Neuronal stem cell (in vitro differentiated cells): ENCODE results near the gene NKD2.

Source experiments
- DNase-seq: peaks from one replicate; pipeline ENCODE4 v3.0.0-alpha.2; 2013; ENCODE audit warnings: low spot score
- H2AFZ ChIP-seq: one replicate; pipeline ENCODE4 v1.6.1; 2013; ENCODE audit warnings: mild to moderate bottlenecking, low read length, inconsistent platforms
- H2AK5ac ChIP-seq: 2 replicates; pipeline ENCODE4 v1.6.1; 2013; ENCODE audit warnings: low read depth, mild to moderate bottlenecking, inconsistent platforms, low read length, moderate library complexity, mixed read lengths
- H2BK120ac ChIP-seq: 2 replicates; pipeline ENCODE4 v1.6.1; 2013; ENCODE audit warnings: low read depth, mild to moderate bottlenecking, inconsistent platforms, low read length, moderate library complexity, mixed read lengths
- H2BK12ac ChIP-seq: one replicate; pipeline ENCODE4 v1.6.1; 2013; ENCODE audit warnings: low read length, inconsistent platforms
- H2BK15ac ChIP-seq: 2 replicates; pipeline ENCODE4 v1.6.1; 2013; ENCODE audit warnings: mild to moderate bottlenecking, low read length, inconsistent platforms, mixed read lengths
- H2BK5ac ChIP-seq: one replicate; pipeline ENCODE4 v1.6.1; 2013; ENCODE audit warnings: inconsistent platforms, mild to moderate bottlenecking, low read length, moderate library complexity
- H3K14ac ChIP-seq: one replicate; pipeline ENCODE4 v1.6.1; 2013; ENCODE audit warnings: low read length, inconsistent platforms
- H3K18ac ChIP-seq: 2 replicates; pipeline ENCODE4 v1.6.1; 2013; ENCODE audit warnings: low read length, inconsistent platforms
- H3K23ac ChIP-seq: 2 replicates; pipeline ENCODE4 v1.6.1; 2013; ENCODE audit warnings: low read depth, mild to moderate bottlenecking, mixed read lengths, low read length, inconsistent platforms; ENCODE audit not compliant: poor library complexity
- H3K27ac ChIP-seq: replicated peaks from 3 replicates; pipeline ENCODE4 v1.5.1; 2013; ENCODE audit warnings: low read length, inconsistent platforms
- H3K27me3 ChIP-seq, 3 experiments: 2 replicates each; pipeline ENCODE4 v1.6.1; 2013; ENCODE audit warnings: low read length in 3 of 3, mild to moderate bottlenecking in 2 of 3, inconsistent platforms in 1 of 3, low read depth in 1 of 3, mixed read lengths in 1 of 3, moderate library complexity in 1 of 3; ENCODE audit not compliant: control insufficient read depth in 3 of 3, insufficient read depth in 3 of 3
- H3K36me3 ChIP-seq, 2 donors: replicated peaks in 1 of 2; 2 replicates each; pipeline ENCODE4 v1.6.1; 2013; ENCODE audit warnings: low read length in 2 of 2; ENCODE audit not compliant: control insufficient read depth in 2 of 2, insufficient read depth in 2 of 2
- H3K4ac ChIP-seq: 2 replicates; pipeline ENCODE4 v1.6.1; 2013; ENCODE audit warnings: inconsistent platforms, mild to moderate bottlenecking, low read length, moderate library complexity
- H3K4me1 ChIP-seq, 2 donors: 1 replicate in 1 of 2; 2 replicates in 1 of 2; pipeline ENCODE4 v1.6.1; 2013; ENCODE audit warnings: low read length in 2 of 2, low read depth in 1 of 2; ENCODE audit not compliant: control insufficient read depth in 2 of 2, insufficient read depth in 1 of 2
- H3K4me2 ChIP-seq: one replicate; pipeline ENCODE4 v1.6.1; 2013; ENCODE audit warnings: mild to moderate bottlenecking, low read length, inconsistent platforms; ENCODE audit not compliant: insufficient read depth, poor library complexity, severe bottlenecking
- H3K4me3 ChIP-seq, 2 donors: 2 replicates each; pipeline ENCODE4 v1.5.1; 2013; ENCODE audit warnings: low read length in 2 of 2, mild to moderate bottlenecking in 2 of 2, inconsistent platforms in 1 of 2, moderate library complexity in 1 of 2
- H3K79me1 ChIP-seq: one replicate; pipeline ENCODE4 v1.6.1; 2013; ENCODE audit warnings: low read depth, mild to moderate bottlenecking, inconsistent platforms, low read length, moderate library complexity
- H3K9ac ChIP-seq: one replicate; pipeline ENCODE4 v1.6.1; 2013; ENCODE audit warnings: mild to moderate bottlenecking, low read depth, low read length, inconsistent platforms; ENCODE audit not compliant: poor library complexity
- H3K9me3 ChIP-seq, 2 donors: replicated peaks in 1 of 2; 2 replicates each; pipeline versions ENCODE3 to v1.6.1; 2013; ENCODE audit warnings: low read length in 2 of 2, mild to moderate bottlenecking in 2 of 2, inconsistent platforms in 1 of 2, low read depth in 1 of 2, mixed read lengths in 1 of 2, moderate library complexity in 1 of 2; ENCODE audit not compliant: control insufficient read depth in 2 of 2, insufficient read depth in 1 of 2
- H4K8ac ChIP-seq: one replicate; pipeline ENCODE4 v1.6.1; 2013; ENCODE audit warnings: low read depth, mild to moderate bottlenecking, inconsistent platforms, low read length, moderate library complexity
- H4K91ac ChIP-seq: one replicate; pipeline ENCODE4 v1.6.1; 2013; ENCODE audit warnings: low read length, low read depth, mild to moderate bottlenecking, inconsistent platforms; ENCODE audit not compliant: poor library complexity
- WGBS, 2 donors: extraction: QIAGEN DNeasy Blood & Tissue Kit; methylation state at CpG; one replicate each; pipeline ENCODE4 v1.1.7; 2013; ENCODE audit warnings: missing lambda C conversion rate in 2 of 2, mixed read lengths in 1 of 2; ENCODE audit not compliant: insufficient read length in 2 of 2, insufficient replicate concordance in 1 of 2; ENCODE audit errors: extremely low coverage in 2 of 2; 5-methylcytosine and 5-hydroxymethylcytosine counted together

The NKD2 gene

DNA sequence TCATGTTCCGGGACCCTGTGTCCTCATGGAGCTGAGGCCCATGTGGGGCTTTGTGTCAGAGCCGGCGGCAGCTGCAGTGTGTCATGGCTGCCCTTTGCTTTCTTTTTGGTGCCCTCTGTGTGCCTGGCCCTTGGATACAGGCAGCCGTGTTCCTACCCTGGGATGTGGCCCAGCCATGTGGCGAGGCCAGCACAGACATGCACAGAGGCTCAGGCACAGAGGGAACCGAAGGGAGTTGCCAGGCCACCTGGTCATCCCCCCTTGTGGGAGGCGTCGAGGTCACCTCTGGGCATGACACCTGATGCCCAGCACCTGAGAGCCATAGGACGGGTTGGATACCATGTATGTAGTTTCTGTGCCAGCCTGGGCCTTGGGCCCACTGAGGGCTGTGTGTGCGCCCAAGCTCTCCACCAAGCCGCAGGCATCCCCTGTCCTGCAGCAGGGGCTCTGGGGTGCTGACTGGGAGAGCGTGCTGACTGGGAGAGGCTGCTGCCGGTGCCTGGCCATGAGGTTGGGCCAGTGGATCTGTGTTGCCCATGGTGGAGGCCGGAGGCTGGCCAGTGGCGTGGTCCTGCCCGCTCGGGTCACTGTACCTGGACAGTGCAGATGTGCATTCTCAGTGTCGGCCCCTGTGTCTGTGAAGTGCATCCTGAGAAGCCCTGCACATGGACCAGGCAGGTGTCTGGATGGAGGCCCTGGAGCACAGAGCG lies 4.8 kb downstream of the NKD2 start:
- Histone ChIP-seq H3K4me2 (no peak overlapping the region), H3K9me3 (no peaks in the 10 kb centered on the region), H4K91ac (no peak overlapping the region), H3K18ac (peak overlapping the region; percentile 32), H3K27me3 (peaks cover 7 to 19% (median 14%) of the 10 kb centered on the region in 3 experiments), H3K79me1 (peaks cover 9% of the 10 kb centered on the region), H3K27ac (no peak overlapping the region), H4K8ac (no peak overlapping the region), H2BK120ac (no peak overlapping the region), H3K14ac (peak overlapping the region; percentile 77), H3K36me3 (no peaks in the 10 kb centered on the region), H3K4me3 (peak overlapping the region in 1 of 2 donors; percentile 18), H2BK12ac (no peak overlapping the region), H2BK5ac (peak overlapping the region; percentile 59), H3K4me1 (peaks cover 8 to 11% of the 10 kb centered on the region in 2 donors), H3K23ac (peak overlapping the region; percentile 86), H2AFZ (no peak overlapping the region), H3K9ac (peak overlapping the region; percentile 17), H2AK5ac (peak overlapping the region; percentile 31), H3K4ac (no peak overlapping the region), H2BK15ac (peak overlapping the region; percentile 62)
- WGBS, 2 donors: no CpG with 5 or more reads among the region's 19 CpGs
- DNase-seq: no peak

DNA sequence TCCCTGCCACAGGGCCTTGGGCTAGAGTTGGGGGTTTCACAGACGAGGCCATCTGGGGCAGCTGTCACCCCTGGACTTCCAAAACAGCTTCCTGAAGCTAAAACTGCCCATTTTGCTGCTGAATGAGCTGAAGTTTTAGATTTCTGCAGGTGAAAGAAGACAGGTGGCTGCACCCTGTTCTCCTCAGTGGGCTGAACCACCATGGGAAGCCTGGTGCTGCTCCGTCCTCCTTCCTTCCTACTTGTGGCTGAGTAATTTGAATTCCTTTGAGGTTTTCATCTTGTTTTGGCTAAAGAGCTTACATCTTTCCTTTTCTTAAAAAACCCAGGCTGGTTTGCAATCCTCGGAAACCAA lies 5.3 kb downstream of the NKD2 start:
- no peaks in the 10 kb centered on the region for H3K36me3 ChIP-seq
- no peak overlapping the region for H3K4me2 ChIP-seq
- no peak overlapping the region for H2AK5ac ChIP-seq
- no peak overlapping the region for H2BK5ac ChIP-seq
- H3K27ac ChIP-seq: no peak overlapping the region
- WGBS, 2 donors: no CpG with 5 or more reads among the region's 3 CpGs
- H3K4ac ChIP-seq: no peak overlapping the region
- H2BK12ac ChIP-seq: no peak overlapping the region
- peaks cover 7 to 19% (median 13%) of the 10 kb centered on the region in 3 experiments for H3K27me3 ChIP-seq
- H3K9me3 ChIP-seq: no peaks in the 10 kb centered on the region
- peaks cover 8 to 11% of the 10 kb centered on the region in 2 donors for H3K4me1 ChIP-seq
- no peak overlapping the region for H3K9ac ChIP-seq
- peak overlapping the region; percentile 77 for H3K14ac ChIP-seq
- H4K8ac ChIP-seq: no peak overlapping the region
- no peak overlapping the region for H2AFZ ChIP-seq
- no peak overlapping the region for H2BK120ac ChIP-seq
- no peak for DNase-seq
- H3K23ac ChIP-seq: peak overlapping the region; percentile 86
- no peak overlapping the region for H3K4me3 ChIP-seq
- peak overlapping the region; percentile 32 for H3K18ac ChIP-seq
- no peak overlapping the region for H2BK15ac ChIP-seq
- peaks cover 9% of the 10 kb centered on the region for H3K79me1 ChIP-seq
- H4K91ac ChIP-seq: no peak overlapping the region

DNA sequence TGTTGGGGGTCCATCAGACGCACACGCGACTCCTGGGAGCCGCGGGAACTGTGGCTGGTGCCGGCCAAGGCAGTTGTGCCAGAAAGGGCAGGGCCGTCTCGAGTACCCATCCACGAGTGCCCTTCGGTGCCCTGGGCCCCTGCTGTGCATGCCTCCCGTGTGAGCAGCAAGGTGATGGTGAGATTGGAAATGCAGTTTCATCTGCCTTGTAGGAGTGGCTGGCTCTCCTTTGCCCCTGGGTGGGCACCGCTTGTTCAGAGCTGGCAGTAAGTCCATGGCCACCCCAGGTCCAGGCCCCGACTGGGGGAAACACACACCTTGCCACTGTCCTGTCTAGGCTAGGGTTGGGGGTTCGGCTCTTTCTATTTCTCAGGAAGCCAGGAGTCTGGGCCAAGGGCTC lies 5.7 kb downstream of the NKD2 start:
- H3K9ac ChIP-seq: no peak overlapping the region
- no peaks in the 10 kb centered on the region for H3K36me3 ChIP-seq
- WGBS, 2 donors: no CpG with 5 or more reads among the region's 14 CpGs

DNA sequence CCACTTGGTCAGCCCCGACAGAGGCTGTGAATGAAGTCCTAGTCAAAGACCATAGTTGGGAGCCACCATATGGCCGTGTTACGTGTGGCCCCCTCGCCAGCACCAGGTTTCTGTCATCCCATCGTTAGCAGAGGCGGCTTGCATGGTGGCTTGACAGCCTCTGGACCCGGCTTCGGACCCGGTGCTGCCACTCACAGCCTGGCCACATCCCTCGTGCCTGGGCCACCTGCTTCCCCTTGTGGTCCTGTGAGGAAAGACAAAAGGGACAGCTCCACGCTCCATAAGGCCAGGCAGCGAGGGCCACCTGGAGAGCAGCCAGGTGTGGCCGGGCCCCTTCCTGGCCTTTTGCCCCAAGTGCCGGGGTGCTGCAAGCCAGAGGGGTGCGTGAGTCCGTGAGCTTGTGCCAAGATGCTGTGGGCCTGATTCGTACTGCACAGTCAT lies 6.2 kb downstream of the NKD2 start:
- peak overlapping the region; percentile 15 for H3K9ac ChIP-seq
- H3K4me1 ChIP-seq: peaks cover 3 to 12% of the 10 kb centered on the region in 2 donors
- no peak overlapping the region for H3K4me2 ChIP-seq
- H3K27ac ChIP-seq: no peak overlapping the region
- DNase-seq: no peak
- H3K18ac ChIP-seq: peak overlapping the region; percentile 78
- no peak overlapping the region for H2AFZ ChIP-seq
- WGBS, 2 donors: no CpG with 5 or more reads among the region's 17 CpGs
- no peaks in the 10 kb centered on the region for H3K36me3 ChIP-seq
- H3K79me1 ChIP-seq: peaks cover 9% of the 10 kb centered on the region
- peaks cover 0 to 10% (median 7%) of the 10 kb centered on the region in 3 experiments for H3K27me3 ChIP-seq
- H4K8ac ChIP-seq: no peak overlapping the region
- H3K4me3 ChIP-seq: no peak overlapping the region
- H2AK5ac ChIP-seq: peak overlapping the region; percentile 42
- no peak overlapping the region for H4K91ac ChIP-seq
- H2BK15ac ChIP-seq: peak overlapping the region; percentile 41
- H2BK5ac ChIP-seq: no peak overlapping the region
- H3K4ac ChIP-seq: no peak overlapping the region
- no peak overlapping the region for H3K14ac ChIP-seq
- no peak overlapping the region for H2BK120ac ChIP-seq
- no peak overlapping the region for H2BK12ac ChIP-seq
- peak overlapping the region; percentile 70 for H3K23ac ChIP-seq
- no peaks in the 10 kb centered on the region for H3K9me3 ChIP-seq

More for the DNA sequence above, 5.7 kb downstream of the NKD2 start:
- Histone ChIP-seq H2BK120ac (no peak overlapping the region), H3K4me1 (peaks cover 8 to 13% of the 10 kb centered on the region in 2 donors), H3K27ac (no peak overlapping the region), H2AFZ (no peak overlapping the region), H2BK5ac (no peak overlapping the region), H2BK12ac (no peak overlapping the region), H3K18ac (peak overlapping the region; percentile 27), H3K79me1 (peaks cover 9% of the 10 kb centered on the region), H3K23ac (no peak overlapping the region), H3K4me3 (no peak overlapping the region), H4K8ac (no peak overlapping the region), H3K4ac (no peak overlapping the region), H3K4me2 (no peak overlapping the region), H4K91ac (no peak overlapping the region), H2AK5ac (no peak overlapping the region), H3K9me3 (no peaks in the 10 kb centered on the region), H3K14ac (no peak overlapping the region), H2BK15ac (no peak overlapping the region), H3K27me3 (peaks cover 3 to 15% (median 11%) of the 10 kb centered on the region in 3 experiments)
- no peak for DNase-seq
